HG02885 (cell line): ENCODE data around the gene MRPS14.
A peak's percentile ranks its signal among the peaks of the same experiment; 100 is the strongest.

Experiments
- ATAC-seq: cut with Tn5 transposase; IDR thresholded peaks from one replicate; pipeline ENCODE4 v1.9.1; 2021; ENCODE audit warnings: mild to moderate bottlenecking; ENCODE audit not compliant: unreplicated experiment, poor library complexity

MRPS14 gene

DNA sequence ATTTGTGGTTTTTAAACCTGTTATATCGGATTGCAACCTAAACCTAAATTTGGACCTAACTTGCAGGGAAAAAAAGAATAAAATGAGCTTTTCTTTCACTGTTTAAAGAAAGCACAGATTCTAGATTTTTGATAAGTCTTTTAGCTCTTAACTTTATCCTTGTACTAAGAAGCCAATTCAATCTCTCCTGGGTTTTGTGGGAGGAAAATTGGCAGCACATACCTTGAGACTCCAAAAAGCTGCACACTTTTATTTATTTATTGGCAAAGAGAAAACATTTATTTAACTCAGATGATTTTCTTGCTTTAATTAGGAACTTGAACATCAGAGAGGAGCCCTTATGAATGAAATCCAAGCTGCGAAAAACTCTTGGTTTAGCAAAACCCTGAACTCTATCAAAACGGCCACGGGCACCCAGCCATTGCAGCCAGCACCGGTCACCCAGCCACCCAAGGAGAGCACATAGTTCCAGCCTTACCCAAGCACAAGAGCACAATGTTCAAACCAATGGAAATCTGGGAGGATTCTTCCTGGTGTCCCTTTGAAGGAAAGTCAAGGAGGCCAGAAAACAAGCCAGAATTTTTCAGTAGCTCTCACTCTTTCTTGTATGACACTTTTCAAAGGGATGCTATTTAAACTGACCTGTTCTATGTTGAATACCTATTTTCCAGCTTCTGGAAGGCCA lies 33.5 kb downstream of the MRPS14 start:
- ATAC-seq, result no peak

DNA sequence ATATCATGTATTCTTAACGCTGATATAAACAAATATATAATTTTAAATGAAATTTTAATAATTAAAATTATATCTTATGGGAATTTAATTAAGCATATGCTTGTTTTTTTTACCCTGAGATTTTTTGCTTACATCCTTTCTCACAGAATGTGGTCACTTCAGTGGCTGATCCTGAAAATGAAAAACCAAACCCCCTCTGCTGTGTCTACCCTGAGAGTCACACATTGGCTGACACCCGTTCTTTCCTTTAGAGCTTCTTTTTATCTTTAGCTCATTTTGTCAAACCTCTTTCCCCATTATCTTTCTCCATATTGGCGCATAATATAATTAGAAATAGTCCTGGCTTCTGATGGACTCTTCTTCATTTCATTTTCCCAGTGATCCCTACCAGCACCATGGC lies 34.2 kb downstream of the MRPS14 start:
- ATAC-seq, result peak; percentile 65

DNA sequence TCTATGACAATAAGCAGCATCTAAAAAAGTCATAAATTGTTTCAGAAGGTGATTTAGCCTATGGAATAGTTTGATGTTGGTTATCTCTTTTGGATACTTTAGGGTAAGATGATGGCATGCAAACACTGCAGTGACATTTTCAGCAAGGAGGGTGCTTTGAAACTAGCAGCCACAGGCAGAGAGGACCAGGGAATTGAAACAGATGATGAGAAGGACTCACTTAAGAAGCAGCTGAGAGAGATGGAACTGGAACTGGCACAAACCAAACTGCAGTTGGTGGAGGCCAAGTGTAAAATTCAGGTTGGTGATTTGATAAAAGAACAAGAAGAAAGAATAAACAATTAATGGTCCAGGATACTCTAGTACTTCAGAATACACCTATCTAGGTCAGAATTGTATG lies 34.7 kb downstream of the MRPS14 start:
- ATAC-seq, result no peak

DNA sequence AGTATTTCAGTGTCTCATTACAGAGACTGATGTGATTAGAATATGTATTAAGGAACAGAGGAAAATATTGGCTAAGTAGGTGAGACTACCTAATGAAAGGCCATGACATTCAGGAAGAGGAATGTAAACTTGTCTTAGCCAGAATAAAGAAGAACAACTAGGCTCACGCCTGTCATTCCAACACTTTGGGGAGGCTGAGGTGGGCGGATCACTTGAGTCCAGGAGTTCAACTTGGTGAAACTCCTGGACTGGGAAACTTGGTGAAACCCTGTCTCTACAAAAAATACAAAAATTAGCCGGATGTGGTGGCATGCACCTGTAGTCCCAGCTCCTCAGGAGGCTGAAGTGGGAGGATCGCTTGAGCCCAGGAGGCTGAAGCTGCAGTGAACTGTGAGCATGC lies 38.3 kb downstream of the MRPS14 start:
- ATAC-seq, result no peak

DNA sequence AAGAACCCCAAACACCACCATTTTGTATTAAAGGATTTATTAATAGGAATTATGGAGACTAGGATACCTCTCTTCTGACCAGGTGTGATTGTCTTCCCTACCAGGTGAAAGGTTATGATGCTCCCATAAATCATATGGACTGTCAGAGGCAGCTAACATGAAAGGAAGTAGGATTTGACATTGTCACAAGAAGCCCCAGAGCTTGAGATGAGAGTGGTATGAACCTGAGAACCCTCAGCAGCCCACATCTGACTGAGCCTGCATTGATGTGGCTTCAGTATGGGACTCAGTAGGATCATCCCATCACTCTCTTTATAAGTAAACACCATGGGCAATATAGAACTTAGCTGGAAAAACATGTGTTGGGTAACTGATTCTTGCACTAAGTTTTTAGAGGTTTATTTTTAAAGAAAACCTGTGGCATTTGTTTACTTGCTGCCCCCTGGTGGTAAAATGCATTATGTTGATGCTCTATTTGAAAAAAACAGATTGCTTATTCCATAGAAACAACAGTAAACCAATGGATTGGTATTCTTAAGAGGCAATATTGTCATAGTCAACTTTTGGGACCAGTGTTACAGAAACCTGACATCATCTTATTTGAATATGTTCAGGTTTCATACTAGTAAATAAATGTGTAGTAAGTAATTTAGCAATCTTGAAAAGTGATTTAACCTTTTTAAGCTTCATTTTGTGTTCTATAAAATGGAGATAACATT lies 40.1 kb downstream of the MRPS14 start:
- no peak for ATAC-seq

DNA sequence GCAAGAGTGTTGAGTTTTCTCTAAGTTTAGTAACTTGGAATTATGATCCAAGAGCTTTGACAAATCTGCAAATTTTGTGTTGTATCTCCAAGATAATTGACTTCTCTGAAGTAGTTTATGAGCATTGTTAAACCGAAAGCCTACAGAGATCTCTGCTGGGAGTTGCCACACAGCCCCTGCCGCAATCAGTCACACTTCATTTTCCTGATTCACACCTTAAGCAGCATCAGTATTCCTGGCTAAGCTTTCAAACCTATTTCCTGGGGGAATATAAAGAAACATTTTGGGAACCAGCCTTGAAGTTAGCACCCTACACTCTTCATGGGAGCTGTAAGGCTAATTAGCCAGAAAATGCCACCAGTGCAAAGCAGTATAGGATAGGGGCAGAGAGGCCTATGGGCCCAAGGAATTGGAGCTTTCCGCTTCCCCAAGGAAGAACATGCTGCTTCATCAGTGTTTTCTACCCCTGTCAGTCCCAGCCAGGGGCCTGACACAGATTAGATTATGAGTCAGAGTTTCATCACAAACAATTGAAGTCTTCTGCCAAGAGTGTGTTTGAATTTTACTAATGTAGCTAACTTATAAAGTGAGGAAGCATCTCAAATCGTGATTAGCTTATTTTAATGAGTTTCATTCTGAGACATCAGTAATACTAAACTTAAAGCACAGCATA lies 46.7 kb downstream of the MRPS14 start:
- no peak for ATAC-seq

DNA sequence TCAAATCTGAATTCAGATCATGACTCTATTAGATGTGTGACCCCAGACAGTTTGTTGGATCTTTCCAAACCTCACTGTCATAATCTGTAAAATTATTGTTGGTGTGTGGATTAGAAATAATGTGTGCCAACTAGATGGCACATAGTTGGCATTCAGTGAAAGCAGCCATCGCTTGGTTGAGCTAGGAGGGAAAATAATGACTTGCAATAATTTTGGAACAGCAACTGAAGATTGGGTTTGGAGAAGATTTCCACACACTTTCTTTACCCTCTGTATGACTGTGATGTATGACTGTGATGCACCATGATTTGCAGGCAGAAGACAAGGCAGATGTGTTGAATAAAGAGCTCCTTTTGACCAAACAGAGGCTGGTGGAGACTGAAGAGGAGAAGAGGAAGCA lies 47.5 kb downstream of the MRPS14 start:
- ATAC-seq, result no peak

DNA sequence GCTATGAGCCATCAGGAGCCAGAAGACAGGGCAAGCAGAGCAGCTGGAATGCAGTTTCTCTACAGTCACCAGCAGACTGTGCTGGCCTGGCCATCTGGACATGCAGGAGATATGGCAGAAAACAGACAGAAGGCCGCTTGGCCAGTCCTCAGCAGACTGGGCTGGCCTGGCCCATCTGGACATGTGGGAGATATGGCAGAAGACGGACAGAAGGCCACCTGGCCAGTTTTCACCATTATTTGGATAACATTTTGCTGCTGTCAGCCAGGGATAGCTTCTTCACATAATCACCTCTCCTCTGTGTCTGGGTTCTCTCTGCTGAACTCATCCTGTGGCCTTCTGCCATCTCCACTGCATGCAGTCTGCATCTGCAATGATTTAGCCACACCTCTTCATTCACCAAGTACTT lies 48.5 kb downstream of the MRPS14 start:
- no peak for ATAC-seq

DNA sequence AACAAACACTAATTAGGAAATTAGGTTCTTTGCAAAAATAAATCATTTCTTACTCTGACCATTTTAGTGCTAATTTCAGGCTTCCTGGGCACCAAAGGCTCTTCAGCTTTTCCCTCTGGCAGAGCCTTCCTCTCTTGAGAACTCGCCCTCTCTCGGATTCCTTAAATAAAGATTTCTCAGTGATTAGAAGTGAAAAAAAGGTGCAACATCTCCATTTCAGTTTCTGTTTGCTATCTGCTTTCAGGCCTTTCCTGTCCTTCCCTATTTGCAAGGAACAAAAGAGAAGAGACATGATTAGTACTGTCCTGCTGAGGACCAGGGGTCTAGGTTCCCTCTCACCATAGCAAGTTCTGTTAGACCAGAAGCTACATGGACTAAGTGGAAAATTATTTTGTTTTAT lies 51.3 kb downstream of the MRPS14 start:
- no peak for ATAC-seq

DNA sequence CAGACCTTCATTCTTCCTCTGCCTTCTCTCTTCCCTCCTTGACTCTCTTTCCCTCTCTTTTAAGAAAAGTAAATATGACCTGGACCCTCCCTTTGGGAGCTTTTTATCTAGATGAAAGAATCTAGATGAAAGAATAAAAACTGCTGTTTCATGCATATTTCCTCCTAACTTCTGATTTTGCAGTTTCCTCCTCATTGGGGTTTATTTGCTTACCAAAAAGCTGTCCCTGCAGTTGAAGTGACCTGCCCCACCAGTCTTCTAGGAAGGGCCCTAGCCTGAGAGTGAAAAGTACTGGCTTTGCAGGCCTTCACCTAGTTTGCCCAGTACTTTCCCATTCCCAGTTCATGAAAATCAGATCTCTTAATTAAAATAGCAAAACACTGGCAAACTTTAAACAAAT lies 51.8 kb downstream of the MRPS14 start:
- no peak for ATAC-seq

DNA sequence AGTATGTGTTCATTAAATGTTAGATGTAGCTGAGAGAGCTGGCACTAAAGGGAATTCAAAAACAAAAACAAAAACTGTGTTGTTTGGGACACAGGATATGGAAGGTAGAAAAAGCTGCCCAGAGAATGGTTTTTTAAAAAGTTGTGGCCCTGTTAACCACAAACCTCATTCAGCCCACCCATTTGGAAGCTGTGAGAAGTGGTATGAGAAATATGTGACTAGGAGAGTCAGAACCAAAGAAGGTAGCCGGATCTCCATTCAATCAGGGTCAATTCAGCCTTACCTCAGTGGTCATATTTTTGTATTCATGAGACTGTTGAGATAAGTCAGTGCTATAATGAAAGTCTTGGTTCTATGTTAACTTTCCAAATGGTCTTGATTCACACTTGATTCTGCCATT lies 53.2 kb downstream of the MRPS14 start:
- ATAC-seq, result no peak

DNA sequence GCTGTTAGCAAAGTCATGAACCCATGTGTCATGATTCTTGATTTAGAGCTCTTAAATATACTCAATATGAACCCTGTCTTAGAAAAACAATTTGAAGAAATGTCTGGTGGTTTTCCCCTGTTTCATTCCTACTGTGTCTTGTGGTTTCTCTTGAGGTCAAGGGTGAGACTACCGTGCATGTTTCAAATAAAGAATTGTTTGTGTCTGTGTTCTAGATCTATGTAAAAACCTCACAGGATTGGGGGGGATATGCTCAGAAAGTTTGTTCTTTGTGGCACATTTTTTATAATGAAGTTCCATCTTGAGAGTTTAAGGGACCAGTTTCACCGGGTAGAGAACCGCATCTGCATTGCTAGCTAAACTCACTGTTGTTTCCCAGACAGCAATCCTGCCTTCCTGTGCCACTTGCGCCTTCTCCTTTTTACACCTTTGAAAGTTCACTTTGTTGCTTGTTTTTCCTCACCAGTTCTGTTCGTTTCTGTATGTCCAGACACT lies 54.4 kb downstream of the MRPS14 start:
- ATAC-seq, result peak; percentile 88

DNA sequence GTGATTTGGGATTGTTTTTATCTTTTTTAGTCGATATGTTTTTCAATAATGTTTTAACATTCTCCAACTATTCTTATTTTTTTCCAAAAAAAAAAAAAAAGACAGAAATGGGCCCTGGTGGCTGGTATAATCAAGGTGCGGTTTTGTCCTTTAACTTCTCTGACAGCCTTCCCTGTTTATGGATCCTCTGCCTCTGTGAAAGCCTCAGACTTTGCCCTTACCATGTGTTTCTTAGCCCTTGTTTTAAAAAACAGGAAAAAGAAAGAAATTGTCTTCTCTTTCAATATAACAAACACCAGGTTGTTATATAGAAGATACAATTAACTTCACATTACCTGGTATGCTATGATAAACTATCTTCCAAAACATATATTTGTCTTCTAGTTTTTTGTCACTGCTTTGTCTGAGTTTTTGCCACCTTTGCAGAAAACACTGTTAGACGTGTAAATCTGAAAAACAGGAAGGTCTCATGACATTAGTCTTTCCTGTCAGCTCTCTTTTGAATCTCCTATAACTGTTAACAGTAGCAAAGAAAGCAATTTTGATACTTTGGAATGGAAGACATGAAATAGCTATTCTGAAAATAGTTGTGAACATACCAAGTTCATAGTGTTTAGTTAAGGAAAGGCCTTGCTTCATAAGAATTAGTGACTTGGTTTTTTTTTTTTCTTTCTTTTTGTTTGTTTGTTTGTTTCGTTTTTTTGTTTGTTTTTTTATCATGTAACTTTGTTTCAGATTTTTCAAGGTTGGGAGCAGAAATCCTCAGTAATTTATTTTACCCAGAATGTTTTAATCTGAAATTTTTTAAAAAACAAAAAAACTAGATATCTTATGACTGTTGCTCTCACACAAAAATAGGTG lies 55.1 kb downstream of the MRPS14 start:
- no peak for ATAC-seq

DNA sequence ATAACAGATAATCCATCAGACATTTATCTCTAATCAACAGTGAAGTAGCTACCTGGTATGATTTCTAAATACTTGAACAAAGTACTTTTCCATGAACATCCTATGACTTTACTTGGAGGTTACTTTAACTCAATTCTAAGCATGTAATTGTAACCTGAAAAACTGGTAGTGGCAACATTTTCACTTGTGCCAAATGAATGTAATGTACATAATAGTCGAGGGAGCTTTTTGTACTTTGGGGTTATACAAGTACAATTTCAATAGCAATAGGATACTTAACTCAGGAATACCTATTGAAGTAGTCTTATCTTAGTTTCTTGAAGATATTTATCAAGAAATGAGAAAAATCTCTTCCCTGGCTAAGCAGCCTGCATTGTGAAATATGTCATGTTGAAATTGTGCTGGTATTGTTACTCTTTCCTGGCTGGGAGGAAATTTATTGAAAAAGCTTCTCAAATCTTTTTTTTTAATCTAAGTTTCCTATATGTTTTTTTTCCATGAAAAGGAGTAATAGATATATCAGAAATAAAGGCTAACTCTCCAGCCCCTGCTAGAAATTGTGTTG lies 57.1 kb downstream of the MRPS14 start:
- ATAC-seq, result no peak

DNA sequence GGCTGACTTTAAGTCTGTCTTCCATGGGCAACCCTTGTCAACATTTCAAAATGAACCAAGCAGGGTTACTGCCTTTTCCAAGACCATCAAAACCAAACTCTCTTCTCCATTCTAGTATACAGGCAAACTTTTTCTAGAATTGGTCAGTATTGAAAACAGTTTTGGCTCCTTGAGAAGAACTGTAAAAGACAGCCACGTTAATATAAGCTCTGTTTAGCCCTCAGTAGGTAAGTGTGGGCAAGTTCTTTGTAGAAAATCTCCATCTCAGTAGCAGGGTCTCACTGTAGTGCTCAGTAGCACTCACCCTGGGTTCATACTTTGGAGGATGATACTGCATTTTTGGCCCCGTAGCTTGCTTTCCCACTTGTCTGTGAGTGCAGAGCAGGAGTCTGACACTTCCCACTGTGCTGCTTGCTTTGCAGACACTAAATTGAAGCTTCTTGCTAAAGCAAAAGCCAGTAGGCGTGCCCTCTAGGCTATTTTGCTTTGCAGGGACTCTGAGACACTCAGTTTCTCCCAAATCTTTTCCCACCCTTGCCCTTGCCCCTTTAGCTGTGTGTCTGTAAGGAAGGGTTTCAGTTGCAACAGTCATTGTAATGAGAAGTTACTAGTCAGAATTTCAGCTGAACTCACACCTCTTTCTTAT lies 57.7 kb downstream of the MRPS14 start:
- no peak for ATAC-seq

DNA sequence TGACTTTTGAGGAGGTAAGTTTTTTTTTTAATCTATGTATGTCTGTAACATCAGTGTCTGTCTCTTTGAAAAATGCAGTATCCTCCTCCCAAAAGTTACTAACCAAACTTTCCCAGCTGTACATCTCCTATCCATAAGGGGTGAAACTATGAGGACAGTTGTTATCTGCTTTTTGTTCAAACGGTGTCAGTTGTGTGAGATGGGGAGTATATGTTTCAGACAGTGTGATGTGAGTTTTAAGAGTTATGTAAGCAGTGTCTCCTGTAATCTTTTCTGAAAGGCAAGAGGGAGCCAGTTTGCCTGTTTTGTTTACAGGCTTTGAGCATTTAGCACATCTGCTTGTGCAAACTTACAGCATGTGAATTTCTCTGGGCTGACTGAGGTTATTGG lies 58.3 kb downstream of the MRPS14 start:
- no peak for ATAC-seq

DNA sequence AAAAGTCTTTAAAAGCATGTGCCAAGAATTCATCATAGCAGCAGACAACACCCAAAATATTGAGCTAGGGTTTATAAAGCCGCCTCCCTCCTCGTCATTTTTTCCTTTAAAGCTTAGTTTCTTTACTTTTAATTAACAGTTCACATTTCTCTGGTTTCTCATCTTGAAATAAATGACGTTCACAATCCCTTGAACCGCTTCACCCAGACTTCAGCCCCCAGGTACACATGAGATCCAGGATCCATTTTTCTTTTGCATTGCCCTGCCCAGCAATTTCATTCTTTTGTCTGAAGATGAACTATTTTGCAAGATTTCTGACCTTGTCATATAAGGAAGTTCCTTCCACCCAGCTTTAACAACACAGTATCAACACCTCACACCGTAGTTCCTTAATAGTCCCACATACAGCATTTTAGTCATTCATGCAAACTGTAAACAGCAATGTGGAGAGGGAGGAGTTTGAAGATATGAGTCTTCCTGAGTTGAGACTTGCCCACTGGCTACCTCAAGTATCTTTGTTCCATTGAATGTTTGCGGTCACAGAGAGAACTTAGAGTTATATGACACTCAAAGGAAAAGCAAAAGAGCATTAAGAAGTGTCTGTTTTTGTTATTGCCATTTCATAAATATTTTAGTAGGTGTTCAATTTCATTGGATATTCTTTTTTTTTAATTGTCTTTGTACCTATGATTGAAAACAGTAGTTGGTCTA lies 58.8 kb downstream of the MRPS14 start:
- peak; percentile 40 for ATAC-seq

DNA sequence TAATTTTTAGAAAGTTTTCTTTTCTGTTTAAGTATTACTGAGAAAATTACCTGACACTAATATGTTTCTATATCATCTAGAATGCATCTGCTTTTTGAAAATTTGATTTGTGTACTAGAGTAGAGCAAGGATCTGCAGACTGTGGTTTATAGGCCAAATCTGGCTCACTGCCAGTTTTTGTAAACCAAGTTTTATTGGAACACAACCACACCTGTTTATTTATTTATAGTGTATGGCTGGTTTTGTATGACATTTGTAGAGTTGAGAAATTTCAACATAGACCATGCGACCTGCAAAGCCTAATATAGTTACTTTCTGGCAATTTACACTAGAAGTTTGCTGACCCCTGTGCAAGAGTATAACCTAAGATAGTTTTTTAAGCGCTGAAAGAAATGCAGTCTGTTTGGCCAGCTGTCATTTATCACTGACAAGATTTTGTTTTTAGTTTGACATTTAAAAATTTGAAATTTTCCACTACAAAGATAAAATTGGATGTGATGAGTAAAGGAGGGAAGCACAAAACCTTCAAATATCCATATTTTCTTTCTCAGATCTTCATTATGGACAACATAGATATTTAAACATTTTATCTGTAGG lies 59.6 kb downstream of the MRPS14 start:
- ATAC-seq, result no peak
